HepG2 (cell line): Measurements from ENCODE around the gene SFXN5. TPM values are rescaled to one million over a fixed set of nuclear protein-coding genes. Genes with fewer than 3 reads are reported as not detected.

ENCODE experiments used
- ATAC-seq: fragments of 200-7000 bp; cut with Tn5 transposase; 3 replicates; pipeline ENCODE4 v1.9.1; 2020; ENCODE audit warnings: mild to moderate bottlenecking, moderate library complexity
- BruUV-seq: library from RNA; stranded (reverse); fragments of 400-500 nt; replicated peaks from 2 replicates; lab custom pipeline; 2021; lab: Mats Ljungman, UMichigan
- CTCF ChIA-PET: fragments of 300-600 bp; formaldehyde crosslinking; extraction: SDS; loops from one replicate; lab custom pipeline; 2021; ENCODE audit warnings: low total read pairs, inconsistent platforms, low intra/inter-chr PET ratio; lab: Yijun Ruan, JAX
- POLR2A ChIA-PET: fragments of 350-600 bp; sonication (Branson Sonifier 250); formaldehyde crosslinking; loops from one replicate; lab custom pipeline; 2020; ENCODE audit warnings: antibody characterized with exemption, inconsistent platforms; lab: Yijun Ruan, JAX
- DNase-seq: peaks from one replicate; pipeline ENCODE4 v3.0.0-alpha.2; 2015; ENCODE audit warnings: low spot score
- FAIRE-seq: peaks from 3 replicates; lab custom pipeline; 2011; peaks lifted over from hg19 to GRCh38; lab: Jason Lieb, UNC
- H2AFZ ChIP-seq: one replicate; pipeline ENCODE4 v1.6.1; 2011; ENCODE audit warnings: low read length, inconsistent platforms
- H3K27ac ChIP-seq: fragments of 300-600 bp; 3 replicates; pipeline ENCODE4 v1.8.0; 2011; ENCODE audit warnings: mixed run types, mild to moderate bottlenecking, mixed read lengths, low read length, inconsistent platforms; ENCODE audit not compliant: insufficient read depth; ENCODE audit errors: extremely low read length
- H3K27me3 ChIP-seq, 2 experiments: fragments of 200-600 bp in 1 of 2; 2 replicates in 1 of 2; 3 replicates in 1 of 2; pipeline versions ENCODE4 v1.6.0 to v1.8.0; 2011; ENCODE audit warnings: low read length in 2 of 2, mild to moderate bottlenecking in 2 of 2, moderate library complexity in 2 of 2, inconsistent platforms in 1 of 2; ENCODE audit not compliant: insufficient read depth in 2 of 2, control insufficient read depth in 1 of 2
- H3K36me3 ChIP-seq, 2 experiments: fragments of 200-600 bp in 1 of 2; replicated peaks in 1 of 2; 2 replicates in 1 of 2; 3 replicates in 1 of 2; pipeline versions ENCODE4 v1.5.1 to v1.8.0; 2011; ENCODE audit warnings: low read length in 2 of 2, inconsistent platforms in 1 of 2; ENCODE audit not compliant: insufficient read depth in 2 of 2, control insufficient read depth in 1 of 2
- H3K4me1 ChIP-seq: 2 replicates; pipeline ENCODE4 v1.5.1; 2012; ENCODE audit warnings: low read length, inconsistent platforms; ENCODE audit not compliant: insufficient read depth
- H3K4me2 ChIP-seq: 2 replicates; pipeline ENCODE4 v1.6.0; 2011; ENCODE audit warnings: low read depth, low read length, inconsistent platforms
- H3K4me3 ChIP-seq, 3 experiments: fragments of 200-600 bp in 1 of 3; sonication (generic), shearing (Covaris generic) in 1 of 3; replicated peaks in 1 of 3; 2 replicates each; pipeline ENCODE4 v1.5.1; 2011 to 2016; ENCODE audit warnings: low read length in 3 of 3, inconsistent platforms in 2 of 3, low read depth in 2 of 3, mild to moderate bottlenecking in 2 of 3, control low read depth in 1 of 3, mixed read lengths in 1 of 3; ENCODE audit not compliant: insufficient read depth in 1 of 3
- H3K79me2 ChIP-seq: one replicate; pipeline ENCODE4 v1.6.1; 2011; ENCODE audit warnings: low read length, inconsistent platforms; ENCODE audit not compliant: insufficient read depth
- H3K9ac ChIP-seq: 2 replicates; pipeline ENCODE4 v1.6.0; 2011; ENCODE audit warnings: mild to moderate bottlenecking, low read depth, low read length, inconsistent platforms; ENCODE audit not compliant: insufficient read depth
- H3K9me3 ChIP-seq: 2 replicates; pipeline ENCODE4 v1.5.1; 2012; ENCODE audit warnings: mild to moderate bottlenecking, low read length
- H4K20me1 ChIP-seq: 2 replicates; pipeline ENCODE4 v1.6.0; 2011; ENCODE audit warnings: inconsistent platforms, mild to moderate bottlenecking, low read length, moderate library complexity; ENCODE audit not compliant: insufficient read depth
- AGO2 ChIP-seq: fragments of 200-400 bp; formaldehyde crosslinking; optimal IDR thresholded peaks from 2 replicates; pipeline ENCODE3; 2017; ENCODE audit warnings: mild to moderate bottlenecking, low read depth, low read length, moderate library complexity
- HOXA5 ChIP-seq: sonication (generic); formaldehyde crosslinking; IDR thresholded peaks from 2 replicates; pipeline ENCODE4 v1.4.0; 2020; ENCODE audit warnings: missing genetic modification reagents
- KLF15 ChIP-seq: sonication (generic); formaldehyde crosslinking; IDR thresholded peaks from 2 replicates; pipeline ENCODE4 v1.8.1; 2023; ENCODE audit warnings: borderline replicate concordance, mild to moderate bottlenecking, inconsistent platforms, missing genetic modification reagents, mixed read lengths
- MIXL1 ChIP-seq: IDR thresholded peaks from 2 replicates; pipeline ENCODE4 v1.6.1; 2016
- PPARG ChIP-seq: conservative IDR thresholded peaks from 2 replicates; pipeline ENCODE4 v1.6.1; 2016; ENCODE audit warnings: missing biosample characterization, missing genetic modification reagents
- ZMYM4 ChIP-seq: sonication (generic); formaldehyde crosslinking; IDR thresholded peaks from 2 replicates; pipeline ENCODE4 v1.8.1; 2023; ENCODE audit warnings: mild to moderate bottlenecking, missing genetic modification reagents
- ZNF260 ChIP-seq: sonication (generic); formaldehyde crosslinking; IDR thresholded peaks from 2 replicates; pipeline ENCODE4 v1.4.0; 2020; ENCODE audit warnings: missing genetic modification reagents, low read depth, mild to moderate bottlenecking, borderline replicate concordance
- ZNF891 ChIP-seq: sonication (generic); formaldehyde crosslinking; IDR thresholded peaks from 2 replicates; pipeline ENCODE4 v1.5.0; 2020; ENCODE audit warnings: mild to moderate bottlenecking, missing genetic modification reagents
- WGBS: methylation state at CpG from one replicate; pipeline ENCODE4 v1.1.6; 2017; ENCODE audit warnings: low lambda C conversion rate; 5-methylcytosine and 5-hydroxymethylcytosine counted together
- in situ Hi-C: cut with HindIII; loops from 2 replicates; pipeline ENCODE4 v1.10.0; 2017; ENCODE audit warnings: low pct_unique_long_range_greater_than_20kb; ENCODE audit not compliant: extremely low pct_ligation_motif_present
- intact Hi-C: fragments of 100-400 bp; cut with micrococcal nuclease; formaldehyde crosslinking; loops from one replicate; pipeline ENCODE4 v1.10.0; 2022; ENCODE audit not compliant: unreplicated experiment
- polyA plus RNA-seq, 8 experiments: library from polyadenylated mRNA; depleted of rRNA in 3 of 8; stranded (reverse) in 7 of 8; unstranded in 1 of 8; fragments of >200 nt; fragmentation: Illumina TruSeq in 4 of 8; extraction: Trizol in 4 of 8; gene quantifications; 2 replicates each; pipeline versions ENCODE4 v1.2.1 to v1.2.3, GENCODE V29; 2011 to 2016; ENCODE audit warnings: low read depth in 4 of 8, missing spikeins in 1 of 8, mixed read lengths in 1 of 8; ENCODE audit not compliant: insufficient read depth in 1 of 8
- total RNA-seq, 5 experiments: library from RNA; depleted of rRNA; stranded (reverse); fragments of >200 nt; fragmentation: Illumina TruSeq; extraction: Trizol; gene quantifications; 2 replicates each; pipeline ENCODE4 v1.2.3, GENCODE V29; 2016; ENCODE audit warnings: low read depth in 1 of 5
- TF ChIP-seq, protein P1 (sequence below): sonication (generic); formaldehyde crosslinking; IDR thresholded peaks from 2 replicates; pipeline ENCODE4 v1.4.0; 2020; ENCODE audit warnings: low read depth, mild to moderate bottlenecking, missing genetic modification reagents

Gene SFXN5
- total and polyA plus RNA-seq, 2 of the 13 experiments (the other 11 are each of a cell fraction or from before 2014, with no cell fraction given): 34.9 to 37.4 TPM

DNA sequence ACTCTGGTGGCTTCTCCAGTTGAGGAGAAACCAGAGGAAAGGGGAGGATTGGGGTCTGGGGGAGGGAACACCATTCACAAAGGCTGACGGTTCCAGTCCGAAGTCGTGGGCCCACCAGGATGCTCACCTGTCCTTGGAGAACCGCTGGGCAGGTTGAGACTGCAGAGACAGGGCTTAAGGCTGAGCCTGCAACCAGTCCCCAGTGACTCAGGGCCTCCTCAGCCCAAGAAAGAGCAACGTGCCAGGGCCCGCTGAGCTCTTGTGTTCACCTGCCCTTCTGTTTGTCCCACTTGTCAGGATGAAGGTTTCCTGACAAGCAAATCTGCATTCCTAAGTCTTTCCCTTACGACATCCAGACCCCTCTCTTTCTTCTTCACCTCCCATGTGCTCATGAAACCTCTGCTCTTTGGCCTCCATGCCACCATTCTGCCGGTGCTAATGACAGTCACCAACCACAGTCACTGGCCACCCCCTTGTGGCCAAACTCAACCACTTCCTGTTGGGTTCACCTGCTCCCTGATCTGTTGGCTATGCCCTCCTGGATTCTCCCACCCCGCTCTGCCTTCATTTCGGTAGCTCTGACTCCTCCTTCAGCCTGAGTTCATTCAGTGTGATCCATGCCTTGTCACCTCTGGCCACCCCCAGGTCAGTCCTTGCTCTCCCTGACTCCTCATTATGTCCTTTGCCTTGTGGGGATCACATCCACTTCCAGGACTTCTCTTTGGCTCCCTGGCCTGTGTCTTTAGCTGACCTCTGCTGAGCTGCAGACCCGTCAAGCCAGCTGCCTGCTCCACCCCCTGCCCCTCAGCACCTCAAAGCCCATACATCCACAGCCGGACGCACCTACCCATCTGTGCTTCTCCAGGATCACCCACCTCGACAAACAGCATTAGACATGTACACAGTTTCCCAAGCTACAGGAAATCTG lies 136.6 kb downstream of the SFXN5 start (continued):
- no peak for TF ChIP-seq HOXA5 (CRISPR knock-in tag)
- TF ChIP-seq ZNF891: 0 out of 2 replicates have a peak, but pooled peaks have one; percentile 39
- no peak for TF ChIP-seq KLF15 (CRISPR knock-in tag)
- peak; percentile 44; the same call in 1 of the 2 replicates for TF ChIP-seq ZMYM4 (CRISPR knock-in tag)
- TF ChIP-seq, protein P1, sequence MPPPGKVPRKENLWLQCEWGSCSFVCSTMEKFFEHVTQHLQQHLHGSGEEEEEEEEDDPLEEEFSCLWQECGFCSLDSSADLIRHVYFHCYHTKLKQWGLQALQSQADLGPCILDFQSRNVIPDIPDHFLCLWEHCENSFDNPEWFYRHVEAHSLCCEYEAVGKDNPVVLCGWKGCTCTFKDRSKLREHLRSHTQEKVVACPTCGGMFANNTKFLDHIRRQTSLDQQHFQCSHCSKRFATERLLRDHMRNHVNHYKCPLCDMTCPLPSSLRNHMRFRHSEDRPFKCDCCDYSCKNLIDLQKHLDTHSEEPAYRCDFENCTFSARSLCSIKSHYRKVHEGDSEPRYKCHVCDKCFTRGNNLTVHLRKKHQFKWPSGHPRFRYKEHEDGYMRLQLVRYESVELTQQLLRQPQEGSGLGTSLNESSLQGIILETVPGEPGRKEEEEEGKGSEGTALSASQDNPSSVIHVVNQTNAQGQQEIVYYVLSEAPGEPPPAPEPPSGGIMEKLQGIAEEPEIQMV (CRISPR knock-in tag): no peak
- peak; percentile 56; the same call in 1 of the 2 replicates for TF ChIP-seq PPARG
- TF ChIP-seq ZNF260: no peak

DNA sequence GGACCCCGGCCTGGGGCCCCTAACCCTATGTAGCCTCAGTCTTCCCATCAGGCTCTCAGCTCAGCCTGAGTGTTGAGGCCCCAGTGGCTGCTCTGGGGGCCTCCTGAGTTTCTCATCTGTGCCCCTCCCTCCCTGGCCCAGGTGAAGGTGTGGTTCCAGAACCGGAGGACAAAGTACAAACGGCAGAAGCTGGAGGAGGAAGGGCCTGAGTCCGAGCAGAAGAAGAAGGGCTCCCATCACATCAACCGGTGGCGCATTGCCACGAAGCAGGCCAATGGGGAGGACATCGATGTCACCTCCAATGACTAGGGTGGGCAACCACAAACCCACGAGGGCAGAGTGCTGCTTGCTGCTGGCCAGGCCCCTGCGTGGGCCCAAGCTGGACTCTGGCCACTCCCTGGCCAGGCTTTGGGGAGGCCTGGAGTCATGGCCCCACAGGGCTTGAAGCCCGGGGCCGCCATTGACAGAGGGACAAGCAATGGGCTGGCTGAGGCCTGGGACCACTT lies 137.8 kb downstream of the SFXN5 start:
- in situ Hi-C loops (no loop called here), intact Hi-C loops (no loop called here)
- no peaks in the 10 kb centered on the region; the same call in 1 of the 2 replicates for H4K20me1 ChIP-seq
- no peak for FAIRE-seq
- no peak overlapping the region for H3K4me3 ChIP-seq
- no peak for DNase-seq
- CTCF ChIA-PET: interaction anchor here (4.9 kb wide), 1 partner anchor 40 kb away, joined by 67 read pairs; no protein-coding TSS in a partner anchor
- H3K27me3 ChIP-seq: peaks cover 0 to 16% of the 10 kb centered on the region in 2 experiments; a peak in 3 of 5 replicates
- H3K27ac ChIP-seq: no peak overlapping the region
- ATAC-seq: no peak
- H3K9me3 ChIP-seq: no peaks in the 10 kb centered on the region
- no peaks in the 10 kb centered on the region for H3K36me3 ChIP-seq
- POLR2A ChIA-PET: interaction anchor here (1.9 kb wide), 1 partner anchor 40 kb away, joined by 4 read pairs; no protein-coding TSS in a partner anchor
- H3K9ac ChIP-seq: no peak overlapping the region
- no peak overlapping the region for H2AFZ ChIP-seq
- peaks cover 9% of the 10 kb centered on the region; the same call in 1 of the 2 replicates for H3K4me1 ChIP-seq
- H3K79me2 ChIP-seq: no peaks in the 10 kb centered on the region
- BruUV-seq: no TSS peak
- TF ChIP-seq MIXL1 (CRISPR knock-in tag) (no peak), AGO2 (peak; percentile 61)
- 75% methylated on average over 7 of the region's 12 CpGs for WGBS
- no peak overlapping the region for H3K4me2 ChIP-seq
